ENCODE data around the gene ZNF33B.

ZNF33B gene

DNA sequence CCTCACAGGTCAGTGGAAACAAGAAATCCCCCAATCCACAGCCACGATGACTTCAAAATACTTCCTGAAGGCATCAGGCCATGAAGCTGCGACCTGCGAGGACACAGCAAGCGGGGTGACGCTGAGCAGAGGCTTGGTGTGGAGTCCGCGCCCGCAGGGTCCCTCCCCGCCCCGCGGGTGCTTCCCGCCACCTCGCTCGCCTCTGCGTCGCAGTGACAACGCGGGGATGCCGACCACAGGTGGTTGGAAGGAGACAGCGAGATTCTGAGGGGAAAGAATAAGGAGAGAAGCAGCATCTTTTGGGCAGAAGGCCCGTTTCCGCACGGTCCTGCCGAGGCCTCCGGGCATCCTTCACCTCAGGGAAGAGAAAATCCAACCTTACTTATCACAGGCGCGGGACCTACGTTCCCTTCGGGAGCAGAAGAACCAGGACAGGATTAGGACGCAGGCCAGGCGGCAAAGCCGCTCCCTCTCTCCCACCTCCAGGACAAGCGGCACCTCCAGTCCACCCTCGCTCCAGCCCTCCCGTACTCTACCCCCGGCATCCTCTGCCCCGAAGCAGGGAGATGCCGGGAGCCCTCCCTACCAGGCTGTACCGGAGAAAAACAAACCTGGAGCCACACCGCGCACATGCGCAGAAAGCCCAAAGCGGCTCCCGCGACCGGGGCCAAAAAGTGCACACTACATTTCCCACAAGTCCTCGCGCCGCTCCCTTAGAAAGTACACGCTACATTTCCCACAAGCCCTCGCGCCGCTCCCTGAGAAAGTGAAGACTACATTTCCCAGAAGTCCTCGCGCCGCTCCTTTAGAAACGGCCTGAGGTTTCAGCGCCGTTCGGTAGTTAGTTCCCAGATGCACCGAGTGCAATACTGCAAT is 85.9 kb downstream of the ZNF33B start:
- H3K27me3 ChIP-seq (ENCODE audit: insufficient read depth, poor library complexity, severe bottlenecking) = no peaks in the 10 kb centered on the region
- peak overlapping the region; percentile 78 for H3K4me3 ChIP-seq (replicated peaks; ENCODE audit: insufficient read depth, low read length)
- peak overlapping the region; percentile 50 for H3K27ac ChIP-seq (replicated peaks)
- peak; percentile 95 to 97 for DNase-seq (ENCODE audit: low read depth in 1 of 2, low spot score in 1 of 2)
- TF ChIP-seq GABPA (IDR thresholded peaks at IDR 0.05; ENCODE audit: low read depth) = no peak
- TF ChIP-seq SPI1 (IDR thresholded peaks at IDR 0.05; ENCODE audit: borderline replicate concordance, low read depth) = peak; percentile 3; the same call in 1 of the 2 replicates

DNA sequence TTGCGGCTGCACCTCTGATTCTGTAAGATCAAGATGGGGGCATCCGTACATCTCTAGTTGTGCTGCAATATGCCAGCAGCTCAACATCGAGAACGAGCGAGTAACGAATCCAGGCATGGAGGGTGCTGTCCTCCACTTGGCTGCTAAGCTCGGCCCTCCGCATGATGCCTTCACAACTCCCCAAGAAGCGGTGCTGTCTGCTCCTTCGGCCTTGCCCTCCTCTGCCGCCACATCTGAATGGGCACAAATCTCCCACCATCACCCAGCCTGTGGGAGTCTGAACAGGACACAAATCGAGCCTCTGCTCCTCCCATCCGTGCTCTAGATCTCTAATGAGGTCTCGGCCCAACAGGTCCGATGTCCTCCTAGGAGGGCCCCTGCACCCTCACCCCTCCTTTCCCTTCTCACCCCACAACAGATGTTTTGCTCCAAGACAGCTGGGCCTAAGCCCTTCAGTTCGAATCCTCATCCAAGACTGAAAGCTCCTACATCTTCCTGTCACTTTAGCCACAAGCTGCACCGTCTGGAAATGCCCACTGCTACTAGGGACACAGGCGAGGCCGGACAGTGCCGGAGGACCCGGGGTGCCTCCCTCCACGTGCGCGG is 86.7 kb downstream of the ZNF33B start:
- Histone ChIP-seq H3K4me3 (replicated peaks; ENCODE audit: insufficient read depth, low read length) (peak overlapping the region; percentile 78), H3K27me3 (ENCODE audit: insufficient read depth, poor library complexity, severe bottlenecking) (no peaks in the 10 kb centered on the region), H3K27ac (replicated peaks) (peak overlapping the region; percentile 50)
- no peak for DNase-seq (ENCODE audit: low read depth in 1 of 2, low spot score in 1 of 2)
- TF ChIP-seq REST (IDR thresholded peaks at IDR 0.05; ENCODE audit: insufficient replicate concordance, low read depth) = no peak
- TF ChIP-seq GABPA (IDR thresholded peaks at IDR 0.05; ENCODE audit: low read depth) = no peak
- TF ChIP-seq CTCF (IDR thresholded peaks at IDR 0.05; ENCODE audit: insufficient read depth, low read length) = no peak
- TF ChIP-seq POLR2AphosphoS5 (IDR thresholded peaks at IDR 0.05; ENCODE audit: low read depth) = no peak
- no peak for TF ChIP-seq SPI1 (IDR thresholded peaks at IDR 0.05; ENCODE audit: borderline replicate concordance, low read depth)

DNA sequence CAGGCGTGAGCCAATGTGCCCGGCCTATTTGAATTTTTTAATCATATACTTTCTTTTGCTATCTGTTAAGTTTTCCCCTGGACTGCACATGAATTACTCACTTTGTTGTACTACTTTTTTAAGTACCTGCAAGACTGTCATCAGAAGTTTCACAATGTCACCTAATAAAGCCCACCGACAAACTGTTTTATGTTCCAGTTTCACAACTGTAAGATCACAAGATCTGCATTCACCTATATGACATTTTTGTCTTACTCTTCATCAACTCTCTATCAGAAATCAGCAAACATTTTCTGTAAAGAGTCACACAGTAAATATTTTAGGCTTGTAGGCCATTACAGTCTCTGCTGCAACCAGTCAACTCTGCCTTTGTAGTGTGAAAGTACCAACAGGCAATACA is 88.5 kb downstream of the ZNF33B start:
- no peak for DNase-seq (ENCODE audit: low read depth in 1 of 2, low spot score in 1 of 2)
- no peak for TF ChIP-seq GABPA (IDR thresholded peaks at IDR 0.05; ENCODE audit: low read depth)
- TF ChIP-seq SPI1 (IDR thresholded peaks at IDR 0.05; ENCODE audit: borderline replicate concordance, low read depth) = no peak
- TF ChIP-seq REST (IDR thresholded peaks at IDR 0.05; ENCODE audit: insufficient replicate concordance, low read depth) = no peak
- no peak for TF ChIP-seq CTCF (IDR thresholded peaks at IDR 0.05; ENCODE audit: insufficient read depth, low read length)
- TF ChIP-seq POLR2AphosphoS5 (IDR thresholded peaks at IDR 0.05; ENCODE audit: low read depth) = no peak
- H3K4me3 ChIP-seq (replicated peaks; ENCODE audit: insufficient read depth, low read length) = no peak overlapping the region

DNA sequence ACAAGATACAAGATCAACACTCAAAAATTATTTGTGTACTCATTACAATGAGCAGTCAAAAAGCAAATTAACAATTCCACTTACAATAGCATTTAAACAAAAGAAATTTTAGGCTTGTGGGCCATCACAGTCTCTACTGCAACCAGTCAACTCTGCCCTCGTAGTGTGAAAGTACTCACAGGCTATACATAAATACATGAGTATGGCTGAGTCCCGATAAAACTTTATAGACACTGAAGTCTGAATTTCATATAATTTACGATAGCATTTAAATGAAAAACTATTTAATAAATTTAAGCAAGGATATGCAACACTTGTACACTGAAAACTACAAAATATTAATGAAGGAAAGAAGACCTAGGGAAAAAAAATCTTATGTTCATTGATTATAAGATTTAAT is 90.1 kb downstream of the ZNF33B start:
- Histone ChIP-seq H3K27ac (replicated peaks) (no peak overlapping the region), H3K27me3 (ENCODE audit: insufficient read depth, poor library complexity, severe bottlenecking) (no peaks in the 10 kb centered on the region), H3K4me3 (replicated peaks; ENCODE audit: insufficient read depth, low read length) (no peak overlapping the region)
- no peak for DNase-seq (ENCODE audit: low read depth in 1 of 2, low spot score in 1 of 2)
- TF ChIP-seq POLR2AphosphoS5 (IDR thresholded peaks at IDR 0.05; ENCODE audit: low read depth) = no peak
- no peak for TF ChIP-seq CTCF (IDR thresholded peaks at IDR 0.05; ENCODE audit: insufficient read depth, low read length)
- no peak for TF ChIP-seq GABPA (IDR thresholded peaks at IDR 0.05; ENCODE audit: low read depth)
- no peak for TF ChIP-seq SPI1 (IDR thresholded peaks at IDR 0.05; ENCODE audit: borderline replicate concordance, low read depth)
- no peak for TF ChIP-seq REST (IDR thresholded peaks at IDR 0.05; ENCODE audit: insufficient replicate concordance, low read depth)

More for the DNA sequence above, 88.5 kb downstream of the ZNF33B start:
- no peak overlapping the region for H3K27ac ChIP-seq (replicated peaks)
- no peaks in the 10 kb centered on the region for H3K27me3 ChIP-seq (ENCODE audit: insufficient read depth, poor library complexity, severe bottlenecking)
